SH-SY5Y (cell line): Measurements from ENCODE around the gene CLDN22.

Experiments
- GATA2 ChIP-seq: IDR thresholded peaks from 2 replicates; pipeline ENCODE4 v1.6.1; 2011; ENCODE audit warnings: mild to moderate bottlenecking, low read depth, low read length
- GATA3 ChIP-seq: IDR thresholded peaks from 2 replicates; pipeline ENCODE4 v1.6.1; 2011; ENCODE audit warnings: low read depth, mild to moderate bottlenecking, low read length, moderate library complexity

DNA sequence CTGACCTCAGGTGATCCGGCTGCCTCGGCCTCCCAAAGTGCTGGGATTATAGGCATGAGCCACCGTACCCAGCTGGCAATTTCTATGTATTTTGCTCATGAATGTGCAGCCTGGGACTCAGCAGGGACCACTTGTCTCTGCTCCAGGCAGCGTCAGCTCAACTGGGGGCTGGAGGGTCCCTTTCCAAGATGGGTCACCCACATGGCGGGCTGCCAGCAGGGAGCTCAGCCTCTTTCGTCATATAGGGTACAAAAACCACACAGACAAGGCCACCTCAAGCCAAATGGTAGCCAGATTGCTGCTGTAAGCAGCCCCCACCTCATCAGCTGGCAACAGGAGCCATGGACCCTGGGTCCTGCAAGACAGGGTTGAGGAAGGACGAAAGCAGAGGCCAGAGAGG is 4.5 kb upstream of the CLDN22 start:
- TF ChIP-seq GATA2 (no peak), GATA3 (no peak)
